A673 (cell line): ENCODE measurements around the gene NDUFB2. TPM values are rescaled to one million over a fixed set of nuclear protein-coding genes. Genes with fewer than 3 reads are reported as not detected.
"Not testable (repeated sequence)": the region's sequence is repeated elsewhere in the genome, so short reads cannot be mapped to it uniquely, and the experiment has no call there.

Experiments
- BruUV-seq: library from RNA; stranded (reverse); fragments of 400-500 nt; replicated peaks from 2 replicates; lab custom pipeline; 2021; lab: Mats Ljungman, UMichigan
- CTCF ChIA-PET: fragments of 300-600 bp; sonication (Branson Sonifier 250); formaldehyde crosslinking; loops from one replicate; lab custom pipeline; 2022; ENCODE audit warnings: antibody characterized with exemption; lab: Charles Lee
- POLR2A ChIA-PET: fragments of 300-600 bp; sonication (Branson Sonifier 250); formaldehyde crosslinking; loops from one replicate; lab custom pipeline; 2022; ENCODE audit warnings: antibody characterized with exemption; ENCODE audit not compliant: low non-redundant PET; lab: Charles Lee
- DNase-seq: peaks from one replicate; pipeline ENCODE4 v3.0.0-alpha.2; 2015; ENCODE audit warnings: low spot score
- H3K27ac ChIP-seq: fragments of 200-600 bp; sonication (generic); 2 replicates; pipeline ENCODE4 v1.5.1; 2016; ENCODE audit warnings: mixed run types, low read depth, mild to moderate bottlenecking, mixed read lengths, antibody characterized with exemption, low read length; ENCODE audit not compliant: poor library complexity, severe bottlenecking
- H3K27me3 ChIP-seq: fragments of 200-600 bp; sonication (generic); replicated peaks from 2 replicates; pipeline ENCODE4 v1.6.1; 2017; ENCODE audit warnings: mixed run types, low read depth, mild to moderate bottlenecking, mixed read lengths, antibody characterized with exemption, low read length; ENCODE audit not compliant: insufficient read depth, poor library complexity
- H3K36me3 ChIP-seq: fragments of 200-600 bp; sonication (generic); 2 replicates; pipeline ENCODE4 v1.6.1; 2016; ENCODE audit warnings: mixed run types, mild to moderate bottlenecking, mixed read lengths, antibody characterized with exemption, low read length; ENCODE audit not compliant: insufficient read depth, poor library complexity, severe bottlenecking
- H3K4me1 ChIP-seq: fragments of 200-600 bp; sonication (generic); 2 replicates; pipeline ENCODE4 v1.6.1; 2017; ENCODE audit warnings: mixed run types, mild to moderate bottlenecking, mixed read lengths, antibody characterized with exemption, low read length; ENCODE audit not compliant: insufficient read depth, poor library complexity, severe bottlenecking
- H3K4me3 ChIP-seq: fragments of 200-600 bp; sonication (generic); 2 replicates; pipeline ENCODE4 v1.5.1; 2016; ENCODE audit warnings: low read depth, mixed run types, mild to moderate bottlenecking, mixed read lengths, low read length; ENCODE audit not compliant: poor library complexity, severe bottlenecking
- H3K9me3 ChIP-seq: fragments of 200-600 bp; sonication (generic); 2 replicates; pipeline ENCODE4 v1.6.1; 2016; ENCODE audit warnings: mixed run types, low read depth, mild to moderate bottlenecking, mixed read lengths, antibody characterized with exemption, low read length; ENCODE audit not compliant: poor library complexity, severe bottlenecking
- CTCF ChIP-seq: fragments of 300-800, 200-600 bp; sonication (generic); conservative IDR thresholded peaks from 2 replicates; pipeline ENCODE4 v1.5.1; 2017; ENCODE audit warnings: low read depth, mild to moderate bottlenecking, antibody characterized with exemption, low read length, moderate library complexity, mixed read lengths
- EZH2 ChIP-seq: fragments of 200-600 bp; sonication (generic); IDR thresholded peaks from 2 replicates; pipeline ENCODE4 v1.6.1; 2017; ENCODE audit warnings: borderline replicate concordance, low read depth, mild to moderate bottlenecking, mixed read lengths, antibody characterized with exemption, low read length; ENCODE audit not compliant: poor library complexity, severe bottlenecking
- intact Hi-C: fragments of 100-400 bp; cut with micrococcal nuclease; formaldehyde crosslinking; loops from one replicate; pipeline ENCODE4 v1.10.0; 2022; ENCODE audit not compliant: unreplicated experiment
- total RNA-seq: library from RNA; stranded (reverse); gene quantifications from 2 replicates; pipeline ENCODE4 v1.2.3, GENCODE V29; 2021

Gene NDUFB2
- total RNA-seq, 1 experiment from 2014 or later: 192 TPM

DNA sequence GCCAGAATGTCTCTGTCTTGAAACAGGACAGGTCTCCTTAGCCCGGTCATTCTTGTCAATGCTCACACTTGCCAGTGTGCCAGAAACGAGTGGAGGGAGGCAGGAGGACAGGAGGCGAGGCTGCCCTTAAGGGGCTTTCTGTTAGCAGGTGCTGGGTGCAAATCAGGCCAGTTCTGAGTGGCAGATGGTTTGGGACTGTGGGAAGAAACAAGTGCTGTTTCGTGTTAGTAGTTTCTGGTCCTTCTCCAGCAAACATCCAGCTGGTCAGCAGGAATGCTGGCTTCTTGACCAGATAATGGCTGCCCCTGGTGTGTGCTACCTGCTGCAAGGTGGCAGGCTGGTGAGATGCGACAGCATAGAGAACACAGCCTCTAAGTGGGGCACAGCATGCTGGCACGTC lies 8.2 kb upstream of the NDUFB2 start:
- no peak for TF ChIP-seq CTCF
- TF ChIP-seq EZH2: no peak
- no peaks in the 10 kb centered on the region for H3K4me1 ChIP-seq
- peaks cover 2% of the 10 kb centered on the region for H3K36me3 ChIP-seq
- CTCF ChIA-PET: no interaction called here
- BruUV-seq: no TSS peak
- H3K9me3 ChIP-seq: no peaks in the 10 kb centered on the region
- no peak for DNase-seq
- POLR2A ChIA-PET: no interaction called here
- no peak overlapping the region for H3K4me3 ChIP-seq
- H3K27ac ChIP-seq: no peak overlapping the region
- no peaks in the 10 kb centered on the region for H3K27me3 ChIP-seq
- intact Hi-C loops: no loop called here

DNA sequence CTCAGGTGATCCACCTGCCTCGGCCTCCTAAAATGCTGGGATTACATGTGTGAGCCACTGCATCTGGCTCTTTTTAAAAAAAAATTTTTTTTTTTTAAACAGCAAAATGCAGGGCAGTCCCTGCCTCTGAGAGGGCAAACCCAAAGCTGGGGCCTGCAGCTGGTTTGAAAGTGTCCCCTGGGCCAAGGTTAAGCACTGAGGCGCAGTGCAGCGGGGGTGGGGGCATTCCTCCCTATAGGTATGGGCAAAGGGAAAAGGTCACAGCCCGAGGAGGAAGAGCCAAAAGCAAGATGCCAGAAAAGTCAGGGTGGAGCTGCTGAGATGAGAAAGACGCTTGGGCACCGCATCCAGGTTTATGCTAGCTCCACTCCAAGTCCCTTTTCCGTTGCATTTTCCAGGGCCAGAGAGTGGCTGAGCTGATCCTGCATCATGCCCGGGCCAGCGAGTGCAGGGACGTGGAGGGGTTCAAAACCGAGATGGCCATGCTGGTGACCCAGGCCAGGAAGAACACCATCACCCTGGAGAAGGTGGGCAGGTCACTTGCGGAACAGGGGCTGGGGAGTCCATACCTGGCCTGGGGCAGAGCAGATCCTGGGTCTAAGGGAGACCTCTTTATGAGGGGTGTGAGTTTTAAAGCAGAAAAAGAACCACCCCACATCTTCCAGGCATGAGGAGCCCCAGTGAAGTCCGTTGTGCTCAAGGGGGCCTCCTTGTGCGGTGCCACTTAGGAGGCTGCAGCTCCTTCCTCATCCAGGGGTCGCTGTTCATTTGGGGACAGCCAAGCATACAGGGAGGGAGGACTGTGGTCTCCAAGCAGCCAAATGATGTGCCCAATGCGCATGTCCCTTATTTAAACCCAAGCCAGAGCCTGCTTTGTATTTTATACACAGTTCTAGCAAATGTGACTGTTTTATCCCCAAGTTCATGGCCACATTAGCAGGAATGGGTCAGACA lies 7.0 kb upstream of the NDUFB2 start:
- TF ChIP-seq EZH2: no peak
- TF ChIP-seq CTCF: peak; percentile 20; the same call in 1 of the 2 replicates
- H3K36me3 ChIP-seq: peaks cover 2% of the 10 kb centered on the region
- ChIA-PET POLR2A (no interaction called here), CTCF (no interaction called here)
- no peaks in the 10 kb centered on the region for H3K4me1 ChIP-seq
- no peaks in the 10 kb centered on the region for H3K27me3 ChIP-seq
- DNase-seq: no peak
- intact Hi-C loops: loop anchor here (10.0 kb wide), 1 partner anchor 845 kb away; no protein-coding TSS in a partner anchor
- no peak overlapping the region for H3K4me3 ChIP-seq
- no TSS peak for BruUV-seq
- H3K9me3 ChIP-seq: no peaks in the 10 kb centered on the region
- no peak overlapping the region for H3K27ac ChIP-seq

- DNase-seq: no peak
- Histone ChIP-seq H3K36me3 (peaks cover 2% of the 10 kb centered on the region), H3K27ac (no peak overlapping the region), H3K4me1 (peaks cover 6% of the 10 kb centered on the region), H3K9me3 (no peaks in the 10 kb centered on the region), H3K27me3 (no peaks in the 10 kb centered on the region), H3K4me3 (no peak overlapping the region)
- no peak for TF ChIP-seq CTCF
- no peak for TF ChIP-seq EZH2
- no TSS peak for BruUV-seq
- intact Hi-C loops: loop anchor here (10.0 kb wide), 1 partner anchor 843 kb away; no protein-coding TSS in a partner anchor
- ChIA-PET POLR2A (no interaction called here), CTCF (no interaction called here)
Measured at GRCh38 chr7:140691376-140692045, 5.0 kb upstream of the NDUFB2 start.

GRCh38 chr7:140693849-140694248 lies 2.7 kb upstream of the NDUFB2 start:
- BruUV-seq, H3K27me3 ChIP-seq, CTCF ChIA-PET, H3K9me3 ChIP-seq, H3K36me3 ChIP-seq, H3K27ac ChIP-seq, DNase-seq, H3K4me3 ChIP-seq, POLR2A ChIA-PET: not testable (repeated sequence)
- intact Hi-C loops: loop anchor here (10.0 kb wide), 1 partner anchor 841 kb away; no protein-coding TSS in a partner anchor
- peaks cover 13% of the 10 kb centered on the region for H3K4me1 ChIP-seq
